ENCODE measurements around the gene DEDD2. TPM values are rescaled to one million over a fixed set of nuclear protein-coding genes. Genes with fewer than 3 reads are reported as not detected.

The DEDD2 gene
- total RNA-seq, 1 experiment from 2014 or later, result 16.9 TPM

GRCh38 chr19:42172261-42172660 is 45.2 kb downstream of the DEDD2 start:
- Histone ChIP-seq H3K27me3 (replicated peaks) (peaks cover 49% of the 10 kb centered on the region), H3K4me3 (no peak overlapping the region), H3K36me3 (no peaks in the 10 kb centered on the region), H3K27ac (no peak overlapping the region), H3K9me3 (replicated peaks) (no peaks in the 10 kb centered on the region), H3K4me1 (replicated peaks) (peaks cover 14% of the 10 kb centered on the region)
- no peak for DNase-seq (ENCODE audit: low read depth in 1 of 2, low spot score in 2 of 2)

GRCh38 chr19:42170715-42171114 is 46.8 kb downstream of the DEDD2 start:
- DNase-seq (ENCODE audit: low read depth in 1 of 2, low spot score in 2 of 2), result no peak
- H3K27me3 ChIP-seq (replicated peaks), result peaks cover 40% of the 10 kb centered on the region
- H3K4me3 ChIP-seq, result no peak overlapping the region
- no peak overlapping the region for H3K27ac ChIP-seq
- no peaks in the 10 kb centered on the region for H3K9me3 ChIP-seq (replicated peaks)
- peaks cover 2% of the 10 kb centered on the region for H3K4me1 ChIP-seq (replicated peaks)
- H3K36me3 ChIP-seq, result no peaks in the 10 kb centered on the region

GRCh38 chr19:42169486-42170413 is 47.7 kb downstream of the DEDD2 start:
- Histone ChIP-seq H3K27me3 (replicated peaks) (peaks cover 40% of the 10 kb centered on the region), H3K9me3 (replicated peaks) (no peaks in the 10 kb centered on the region), H3K36me3 (no peaks in the 10 kb centered on the region), H3K4me1 (replicated peaks) (no peaks in the 10 kb centered on the region), H3K4me3 (no peak overlapping the region), H3K27ac (no peak overlapping the region)
- DNase-seq (ENCODE audit: low read depth in 1 of 2, low spot score in 2 of 2), result no peak

- H3K4me3 ChIP-seq, result no peak overlapping the region
- H3K4me1 ChIP-seq (replicated peaks), result no peaks in the 10 kb centered on the region
- peaks cover 35% of the 10 kb centered on the region for H3K27me3 ChIP-seq (replicated peaks)
- no peaks in the 10 kb centered on the region for H3K9me3 ChIP-seq (replicated peaks)
- DNase-seq (ENCODE audit: low read depth in 1 of 2, low spot score in 2 of 2), result no peak
- H3K36me3 ChIP-seq, result no peaks in the 10 kb centered on the region
- no peak overlapping the region for H3K27ac ChIP-seq
These were observed 49.3 kb downstream of the DEDD2 start for GRCh38 chr19:42168206-42168605.

GRCh38 chr19:42166316-42166715 is 51.2 kb downstream of the DEDD2 start:
- H3K27ac ChIP-seq, result no peak overlapping the region
- no peak overlapping the region for H3K4me3 ChIP-seq
- H3K36me3 ChIP-seq, result no peaks in the 10 kb centered on the region
- no peak for DNase-seq (ENCODE audit: low read depth in 1 of 2, low spot score in 2 of 2)
- H3K9me3 ChIP-seq (replicated peaks), result no peaks in the 10 kb centered on the region
- H3K4me1 ChIP-seq (replicated peaks), result no peaks in the 10 kb centered on the region
- peaks cover 42% of the 10 kb centered on the region for H3K27me3 ChIP-seq (replicated peaks)

- Histone ChIP-seq H3K4me3 (no peak overlapping the region), H3K36me3 (no peaks in the 10 kb centered on the region), H3K27me3 (replicated peaks) (peaks cover 45% of the 10 kb centered on the region), H3K27ac (no peak overlapping the region), H3K9me3 (replicated peaks) (no peaks in the 10 kb centered on the region), H3K4me1 (replicated peaks) (no peaks in the 10 kb centered on the region)
- DNase-seq (ENCODE audit: low read depth in 1 of 2, low spot score in 2 of 2), result no peak
These were observed 52.3 kb downstream of the DEDD2 start for GRCh38 chr19:42165146-42165545.

GRCh38 chr19:42161616-42162263 is 55.7 kb downstream of the DEDD2 start:
- peaks cover 74% of the 10 kb centered on the region for H3K27me3 ChIP-seq (replicated peaks)
- H3K27ac ChIP-seq, result no peak overlapping the region
- no peaks in the 10 kb centered on the region for H3K9me3 ChIP-seq (replicated peaks)
- no peaks in the 10 kb centered on the region for H3K4me1 ChIP-seq (replicated peaks)
- H3K4me3 ChIP-seq, result no peak overlapping the region
- no peak for DNase-seq (ENCODE audit: low read depth in 1 of 2, low spot score in 2 of 2)
- H3K36me3 ChIP-seq, result no peaks in the 10 kb centered on the region

- Histone ChIP-seq H3K36me3 (no peaks in the 10 kb centered on the region), H3K27me3 (replicated peaks) (peaks cover 79% of the 10 kb centered on the region), H3K27ac (no peak overlapping the region), H3K4me3 (no peak overlapping the region), H3K4me1 (replicated peaks) (no peaks in the 10 kb centered on the region), H3K9me3 (replicated peaks) (no peaks in the 10 kb centered on the region)
- DNase-seq (ENCODE audit: low read depth in 1 of 2, low spot score in 2 of 2), result no peak
These were observed 57.5 kb downstream of the DEDD2 start for GRCh38 chr19:42159942-42160341.

GRCh38 chr19:42158926-42159325 is 58.6 kb downstream of the DEDD2 start:
- Histone ChIP-seq H3K4me3 (no peak overlapping the region), H3K27ac (no peak overlapping the region), H3K9me3 (replicated peaks) (no peaks in the 10 kb centered on the region), H3K36me3 (no peaks in the 10 kb centered on the region), H3K4me1 (replicated peaks) (no peaks in the 10 kb centered on the region), H3K27me3 (replicated peaks) (peaks cover 85% of the 10 kb centered on the region)
- no peak for DNase-seq (ENCODE audit: low read depth in 1 of 2, low spot score in 2 of 2)

GRCh38 chr19:42156571-42156970 is 60.9 kb downstream of the DEDD2 start:
- Histone ChIP-seq H3K27ac (no peak overlapping the region), H3K27me3 (replicated peaks) (peaks cover 86% of the 10 kb centered on the region), H3K36me3 (no peaks in the 10 kb centered on the region), H3K9me3 (replicated peaks) (no peaks in the 10 kb centered on the region), H3K4me1 (replicated peaks) (no peaks in the 10 kb centered on the region), H3K4me3 (no peak overlapping the region)
- DNase-seq (ENCODE audit: low read depth in 1 of 2, low spot score in 2 of 2), result no peak

GRCh38 chr19:42155796-42156195 is 61.7 kb downstream of the DEDD2 start:
- peaks cover 80% of the 10 kb centered on the region for H3K27me3 ChIP-seq (replicated peaks)
- no peak for DNase-seq (ENCODE audit: low read depth in 1 of 2, low spot score in 2 of 2)
- H3K4me1 ChIP-seq (replicated peaks), result no peaks in the 10 kb centered on the region
- no peaks in the 10 kb centered on the region for H3K36me3 ChIP-seq
- no peak overlapping the region for H3K4me3 ChIP-seq
- no peaks in the 10 kb centered on the region for H3K9me3 ChIP-seq (replicated peaks)
- H3K27ac ChIP-seq, result no peak overlapping the region

GRCh38 chr19:42154471-42155323 is 62.8 kb downstream of the DEDD2 start:
- no peaks in the 10 kb centered on the region for H3K36me3 ChIP-seq
- no peak overlapping the region for H3K27ac ChIP-seq
- no peak overlapping the region for H3K4me3 ChIP-seq
- no peak for DNase-seq (ENCODE audit: low read depth in 1 of 2, low spot score in 2 of 2)
- no peaks in the 10 kb centered on the region for H3K9me3 ChIP-seq (replicated peaks)
- H3K4me1 ChIP-seq (replicated peaks), result no peaks in the 10 kb centered on the region
- peaks cover 74% of the 10 kb centered on the region for H3K27me3 ChIP-seq (replicated peaks)

GRCh38 chr19:42153672-42154433 is 63.6 kb downstream of the DEDD2 start:
- H3K4me3 ChIP-seq, result no peak overlapping the region
- no peak overlapping the region for H3K27ac ChIP-seq
- no peak for DNase-seq (ENCODE audit: low read depth in 1 of 2, low spot score in 2 of 2)
- H3K27me3 ChIP-seq (replicated peaks), result peaks cover 72% of the 10 kb centered on the region
- no peaks in the 10 kb centered on the region for H3K36me3 ChIP-seq
- no peaks in the 10 kb centered on the region for H3K9me3 ChIP-seq (replicated peaks)
- no peaks in the 10 kb centered on the region for H3K4me1 ChIP-seq (replicated peaks)
